IMR-90 (cell line): Measurements from ENCODE around the gene AP4S1. TPM values are rescaled to one million over a fixed set of nuclear protein-coding genes. Genes with fewer than 3 reads are reported as not detected.
A peak's percentile ranks its signal among the peaks of the same experiment; 100 is the strongest.

Source experiments
- ATAC-seq: fragments of 200-7000 bp; cut with Tn5 transposase; 2 replicates; pipeline ENCODE4 v1.9.1; 2020; ENCODE audit warnings: low read depth, mild to moderate bottlenecking, moderate library complexity
- BruUV-seq: library from RNA; stranded (reverse); fragments of 400-500 nt; replicated peaks from 2 replicates; lab custom pipeline; 2021; lab: Mats Ljungman, UMichigan
- CTCF ChIA-PET: fragments of 300-600 bp; formaldehyde crosslinking; extraction: SDS; loops from one replicate; lab custom pipeline; 2021; ENCODE audit warnings: antibody characterized with exemption; lab: Yijun Ruan, JAX
- POLR2A ChIA-PET: fragments of 300-600 bp; sonication (Branson Sonifier 250); formaldehyde crosslinking; loops from one replicate; lab custom pipeline; 2022; ENCODE audit warnings: antibody characterized with exemption; ENCODE audit not compliant: unreplicated experiment; lab: Charles Lee
- DNase-seq: peaks from one replicate; pipeline ENCODE4 v3.0.0; 2013
- H2AFZ ChIP-seq: replicated peaks from 2 replicates; pipeline ENCODE3; 2013; ENCODE audit warnings: low read length, mild to moderate bottlenecking; ENCODE audit not compliant: poor library complexity
- H2AK5ac ChIP-seq: 2 replicates; pipeline ENCODE4 v1.6.1; 2013; ENCODE audit warnings: low read depth, low read length, inconsistent platforms
- H2AK9ac ChIP-seq: replicated peaks from 2 replicates; pipeline ENCODE3; 2013; ENCODE audit warnings: mild to moderate bottlenecking, low read depth, low read length, moderate library complexity; ENCODE audit not compliant: poor library complexity
- H2BK120ac ChIP-seq: 2 replicates; pipeline ENCODE4 v1.6.1; 2013; ENCODE audit warnings: low read depth, low read length, inconsistent platforms
- H2BK15ac ChIP-seq: 3 replicates; pipeline ENCODE4 v1.6.1; 2013; ENCODE audit warnings: low read depth, low read length, inconsistent platforms
- H2BK20ac ChIP-seq: 2 replicates; pipeline ENCODE4 v1.6.1; 2013; ENCODE audit warnings: low read depth, mild to moderate bottlenecking, inconsistent platforms, low read length, moderate library complexity
- H2BK5ac ChIP-seq: 2 replicates; pipeline ENCODE4 v1.6.1; 2013; ENCODE audit warnings: mild to moderate bottlenecking, low read depth, low read length, inconsistent platforms; ENCODE audit not compliant: poor library complexity, severe bottlenecking
- H3K14ac ChIP-seq: replicated peaks from 2 replicates; pipeline ENCODE4 v1.6.1; 2013; ENCODE audit warnings: low read depth, low read length, inconsistent platforms
- H3K18ac ChIP-seq: 2 replicates; pipeline ENCODE4 v1.6.1; 2013; ENCODE audit warnings: low read depth, low read length, control low read depth
- H3K23ac ChIP-seq: 2 replicates; pipeline ENCODE4 v1.6.1; 2013; ENCODE audit warnings: low read depth, low read length, inconsistent platforms
- H3K27ac ChIP-seq: 2 replicates; pipeline ENCODE4 v1.5.1; 2013; ENCODE audit warnings: mild to moderate bottlenecking, control low read depth, low read length; ENCODE audit not compliant: insufficient read depth
- H3K27me3 ChIP-seq: 2 replicates; pipeline ENCODE4 v1.6.1; 2013; ENCODE audit warnings: low read length; ENCODE audit not compliant: control insufficient read depth, insufficient read depth
- H3K36me3 ChIP-seq: 2 replicates; pipeline ENCODE4 v1.6.1; 2013; ENCODE audit warnings: low read length, mixed read lengths; ENCODE audit not compliant: control insufficient read depth, insufficient read depth
- H3K4ac ChIP-seq: 2 replicates; pipeline ENCODE4 v1.6.1; 2013; ENCODE audit warnings: low read depth, low read length, inconsistent platforms
- H3K4me1 ChIP-seq: 2 replicates; pipeline ENCODE4 v1.6.1; 2013; ENCODE audit warnings: low read length, mixed read lengths; ENCODE audit not compliant: control insufficient read depth, insufficient read depth
- H3K4me2 ChIP-seq: 2 replicates; pipeline ENCODE4 v1.6.1; 2013; ENCODE audit warnings: low read depth, mild to moderate bottlenecking, control low read depth, low read length, moderate library complexity
- H3K4me3 ChIP-seq: 2 replicates; pipeline ENCODE4 v1.5.1; 2013; ENCODE audit warnings: low read depth, mild to moderate bottlenecking, control low read depth, low read length, moderate library complexity; ENCODE audit not compliant: insufficient read depth
- H3K56ac ChIP-seq: 2 replicates; pipeline ENCODE4 v1.6.1; 2013; ENCODE audit warnings: low read length, inconsistent platforms; ENCODE audit not compliant: insufficient read depth; ENCODE audit errors: extremely low read depth
- H3K79me1 ChIP-seq, 2 experiments: 2 replicates each; pipeline ENCODE4 v1.6.1; 2013; ENCODE audit warnings: low read length in 2 of 2, inconsistent platforms in 1 of 2, low read depth in 1 of 2
- H3K9ac ChIP-seq: 2 replicates; pipeline ENCODE4 v1.6.1; 2013; ENCODE audit warnings: low read depth, low read length, control low read depth
- H3K9me1 ChIP-seq: 2 replicates; pipeline ENCODE4 v1.6.1; 2013; ENCODE audit warnings: low read length, inconsistent platforms; ENCODE audit not compliant: insufficient read depth
- H3K9me3 ChIP-seq: 2 replicates; pipeline ENCODE4 v1.6.1; 2013; ENCODE audit warnings: low read length; ENCODE audit not compliant: control insufficient read depth, insufficient read depth
- H4K20me1 ChIP-seq: 2 replicates; pipeline ENCODE4 v1.6.1; 2013; ENCODE audit warnings: low read length, inconsistent platforms; ENCODE audit not compliant: insufficient read depth
- H4K5ac ChIP-seq: 2 replicates; pipeline ENCODE4 v1.6.1; 2013; ENCODE audit warnings: mild to moderate bottlenecking, low read depth, low read length, control low read depth
- H4K8ac ChIP-seq, 2 experiments: 2 replicates each; pipeline ENCODE4 v1.6.1; 2013; ENCODE audit warnings: low read depth in 2 of 2, low read length in 2 of 2, control low read depth in 1 of 2, inconsistent platforms in 1 of 2
- H4K91ac ChIP-seq: 2 replicates; pipeline ENCODE4 v1.6.1; 2013; ENCODE audit warnings: low read depth, low read length, inconsistent platforms; ENCODE audit not compliant: insufficient read depth
- BHLHE40 ChIP-seq: fragments of 150-350 bp; IDR thresholded peaks from 2 replicates; pipeline ENCODE4 v1.6.1; 2016; ENCODE audit warnings: mild to moderate bottlenecking, low read depth, low read length
- CEBPB ChIP-seq: IDR thresholded peaks from 2 replicates; pipeline ENCODE4 v1.6.1; 2012; ENCODE audit warnings: low read depth, low read length, improper control_type of control experiment
- CHD1 ChIP-seq: IDR thresholded peaks from 2 replicates; pipeline ENCODE4 v1.6.1; 2012; ENCODE audit warnings: low read depth, low read length, improper control_type of control experiment
- FOS ChIP-seq: fragments of 150-350 bp; IDR thresholded peaks from 2 replicates; pipeline ENCODE4 v1.6.1; 2016; ENCODE audit warnings: low read depth, low read length
- MAFK ChIP-seq: IDR thresholded peaks from 2 replicates; pipeline ENCODE4 v1.6.1; 2012; ENCODE audit warnings: low read depth, low read length, improper control_type of control experiment
- MAZ ChIP-seq: IDR thresholded peaks from 2 replicates; pipeline ENCODE4 v1.6.1; 2012; ENCODE audit warnings: low read depth, mild to moderate bottlenecking, low read length, improper control_type of control experiment, moderate library complexity, borderline replicate concordance
- MXI1 ChIP-seq: IDR thresholded peaks from 2 replicates; pipeline ENCODE4 v1.6.1; 2012; ENCODE audit warnings: low read depth, mild to moderate bottlenecking, low read length, moderate library complexity, borderline replicate concordance
- NFE2L2 ChIP-seq: fragments of 150-350 bp; IDR thresholded peaks from 2 replicates; pipeline ENCODE4 v1.6.1; 2016; ENCODE audit warnings: low read depth, mild to moderate bottlenecking, low read length
- POLR2A ChIP-seq: IDR thresholded peaks from 2 replicates; pipeline ENCODE4 v1.6.1; 2012; ENCODE audit warnings: mild to moderate bottlenecking, low read depth, low read length
- RAD21 ChIP-seq: IDR thresholded peaks from 2 replicates; pipeline ENCODE4 v1.6.1; 2012; ENCODE audit warnings: low read length, improper control_type of control experiment
- RCOR1 ChIP-seq: IDR thresholded peaks from 2 replicates; pipeline ENCODE4 v1.6.1; 2012; ENCODE audit warnings: mild to moderate bottlenecking, low read length, improper control_type of control experiment; ENCODE audit not compliant: insufficient replicate concordance
- RFX5 ChIP-seq: IDR thresholded peaks from 2 replicates; pipeline ENCODE4 v1.8.0; 2012; ENCODE audit warnings: low read depth, mild to moderate bottlenecking, low read length, moderate library complexity
- SMC3 ChIP-seq: fragments of 150-350 bp; IDR thresholded peaks from 2 replicates; pipeline ENCODE4 v1.6.1; 2016; ENCODE audit warnings: low read depth, mild to moderate bottlenecking, antibody characterized with exemption, low read length, moderate library complexity
- USF2 ChIP-seq: fragments of 150-350 bp; IDR thresholded peaks from 2 replicates; pipeline ENCODE4 v1.6.1; 2017; ENCODE audit warnings: mild to moderate bottlenecking, antibody characterized with exemption, low read length, low read depth
- WGBS, 2 experiments: methylation state at CpG; one replicate each; pipeline versions ENCODE4 v1.1.5 to v1.1.7; 2013; ENCODE audit warnings: missing lambda C conversion rate in 2 of 2; ENCODE audit not compliant: insufficient read length in 1 of 2; ENCODE audit errors: extremely low coverage in 2 of 2; 5-methylcytosine and 5-hydroxymethylcytosine counted together
- dilution Hi-C: fragments of 300-500 bp; cut with HindIII; formaldehyde crosslinking; loops from one replicate; pipeline ENCODE4 v1.14.3; 2018; ENCODE audit warnings: low sequenced_read_pairs; ENCODE audit not compliant: unreplicated experiment
- in situ Hi-C: fragments of 300-500 bp; cut with MboI; formaldehyde crosslinking; loops from 3 replicates; pipeline ENCODE4 v1.14.3; 2019; ENCODE audit warnings: low sequenced_read_pairs, inconsistent platforms, mixed read lengths
- intact Hi-C: fragments of 100-400 bp; cut with micrococcal nuclease; formaldehyde crosslinking; loops from 2 replicates; pipeline ENCODE4 v1.10.0; 2022
- polyA plus RNA-seq, 3 experiments: library from polyadenylated mRNA; depleted of rRNA; stranded (reverse); fragments of >200 nt; gene quantifications; 2 replicates each; pipeline ENCODE4 v1.2.3, GENCODE V29; 2012; ENCODE audit warnings: low replicate concordance in 1 of 3
- total RNA-seq: library from RNA; depleted of rRNA; stranded (reverse); fragments of >200 nt; gene quantifications from 2 replicates; pipeline ENCODE4 v1.2.3, GENCODE V29; 2012
- TF ChIP-seq, protein P1 (sequence below): fragments of 150-350 bp; IDR thresholded peaks from 2 replicates; pipeline ENCODE4 v1.6.1; 2016; ENCODE audit warnings: low read depth, mild to moderate bottlenecking, low read length, moderate library complexity, borderline replicate concordance
- TF ChIP-seq, protein P2 (sequence below): conservative IDR thresholded peaks from 2 replicates; pipeline ENCODE4 v1.5.1; 2012; ENCODE audit warnings: mild to moderate bottlenecking, low read depth, low read length, improper control_type of control experiment

Gene AP4S1
- total and polyA plus RNA-seq, 2 of the 4 experiments (the other 2 are of a cell fraction) = 2.7 to 4.5 TPM

DNA sequence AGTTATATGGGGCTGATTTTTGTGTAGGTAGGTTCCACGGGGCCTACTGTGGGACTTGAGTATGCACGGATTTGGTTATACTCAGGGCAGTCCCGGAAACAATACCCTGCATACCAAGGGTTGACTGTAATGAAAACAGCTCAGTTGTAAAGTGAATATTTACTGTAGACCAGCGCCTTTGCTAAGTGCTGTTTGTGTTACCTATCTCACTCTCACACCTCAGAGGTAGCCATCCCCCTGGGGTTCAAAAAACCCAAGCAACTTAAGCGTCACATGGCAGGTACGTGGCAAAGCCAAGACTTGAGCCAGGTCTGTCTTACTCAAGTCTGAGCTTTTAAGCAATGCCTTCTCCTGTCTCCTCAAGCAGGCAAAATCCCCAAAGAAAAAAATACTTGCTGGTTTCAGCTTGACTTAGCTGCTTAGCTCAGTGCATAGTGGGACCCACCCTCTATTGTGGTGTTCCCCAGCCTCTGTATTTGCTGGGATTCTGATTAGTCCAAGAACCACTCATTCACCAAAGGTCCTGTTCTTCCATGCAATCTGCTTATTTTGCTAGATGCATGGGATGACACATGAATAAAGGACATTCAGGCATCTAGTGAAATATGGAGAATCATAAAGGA is 34.9 kb downstream of the AP4S1 start:
- no peak overlapping the region for H4K5ac ChIP-seq
- POLR2A ChIA-PET = no interaction called here
- dilution Hi-C loops (no loop called here), in situ Hi-C loops (no loop called here), intact Hi-C loops (no loop called here)
- H3K9me1 ChIP-seq = no peaks in the 10 kb centered on the region
- H2BK15ac ChIP-seq = no peak overlapping the region
- no peaks in the 10 kb centered on the region for H3K36me3 ChIP-seq
- no peak overlapping the region for H2BK20ac ChIP-seq
- H3K27ac ChIP-seq = no peak overlapping the region
- TF ChIP-seq POLR2A = no peak
- no peak for TF ChIP-seq MAZ
- no peak for TF ChIP-seq RAD21
- no peak for TF ChIP-seq MAFK
- TF ChIP-seq BHLHE40 = no peak
- TF ChIP-seq CHD1 = no peak
- no peak for TF ChIP-seq NFE2L2
- TF ChIP-seq SMC3 = no peak
- no peak for TF ChIP-seq USF2
- no peak for TF ChIP-seq MXI1
- no peak for TF ChIP-seq CEBPB
- no peak for TF ChIP-seq RCOR1
- TF ChIP-seq, protein P1, sequence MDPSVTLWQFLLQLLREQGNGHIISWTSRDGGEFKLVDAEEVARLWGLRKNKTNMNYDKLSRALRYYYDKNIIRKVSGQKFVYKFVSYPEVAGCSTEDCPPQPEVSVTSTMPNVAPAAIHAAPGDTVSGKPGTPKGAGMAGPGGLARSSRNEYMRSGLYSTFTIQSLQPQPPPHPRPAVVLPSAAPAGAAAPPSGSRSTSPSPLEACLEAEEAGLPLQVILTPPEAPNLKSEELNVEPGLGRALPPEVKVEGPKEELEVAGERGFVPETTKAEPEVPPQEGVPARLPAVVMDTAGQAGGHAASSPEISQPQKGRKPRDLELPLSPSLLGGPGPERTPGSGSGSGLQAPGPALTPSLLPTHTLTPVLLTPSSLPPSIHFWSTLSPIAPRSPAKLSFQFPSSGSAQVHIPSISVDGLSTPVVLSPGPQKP = no peak
- TF ChIP-seq, protein P2, sequence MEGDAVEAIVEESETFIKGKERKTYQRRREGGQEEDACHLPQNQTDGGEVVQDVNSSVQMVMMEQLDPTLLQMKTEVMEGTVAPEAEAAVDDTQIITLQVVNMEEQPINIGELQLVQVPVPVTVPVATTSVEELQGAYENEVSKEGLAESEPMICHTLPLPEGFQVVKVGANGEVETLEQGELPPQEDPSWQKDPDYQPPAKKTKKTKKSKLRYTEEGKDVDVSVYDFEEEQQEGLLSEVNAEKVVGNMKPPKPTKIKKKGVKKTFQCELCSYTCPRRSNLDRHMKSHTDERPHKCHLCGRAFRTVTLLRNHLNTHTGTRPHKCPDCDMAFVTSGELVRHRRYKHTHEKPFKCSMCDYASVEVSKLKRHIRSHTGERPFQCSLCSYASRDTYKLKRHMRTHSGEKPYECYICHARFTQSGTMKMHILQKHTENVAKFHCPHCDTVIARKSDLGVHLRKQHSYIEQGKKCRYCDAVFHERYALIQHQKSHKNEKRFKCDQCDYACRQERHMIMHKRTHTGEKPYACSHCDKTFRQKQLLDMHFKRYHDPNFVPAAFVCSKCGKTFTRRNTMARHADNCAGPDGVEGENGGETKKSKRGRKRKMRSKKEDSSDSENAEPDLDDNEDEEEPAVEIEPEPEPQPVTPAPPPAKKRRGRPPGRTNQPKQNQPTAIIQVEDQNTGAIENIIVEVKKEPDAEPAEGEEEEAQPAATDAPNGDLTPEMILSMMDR = no peak
- TF ChIP-seq RFX5 = no peak
- TF ChIP-seq FOS = no peak
- H2BK120ac ChIP-seq = no peak overlapping the region
- H3K23ac ChIP-seq = no peak overlapping the region
- BruUV-seq = no TSS peak
- H2BK5ac ChIP-seq = no peak overlapping the region
- no peak overlapping the region for H3K4me2 ChIP-seq
- no peak overlapping the region for H3K18ac ChIP-seq
- no peak overlapping the region for H3K9ac ChIP-seq
- no peak overlapping the region for H2AFZ ChIP-seq
- CTCF ChIA-PET = no interaction called here
- no CpG with 5 or more reads among the region's 6 CpGs for WGBS, 2 experiments
- H4K8ac ChIP-seq = no peak overlapping the region
- peak overlapping the region; percentile 40; the same call in 1 of the 2 replicates for H2AK5ac ChIP-seq
- DNase-seq = no peak
- H3K4me3 ChIP-seq = no peak overlapping the region
- no peak overlapping the region for H3K14ac ChIP-seq
- H3K79me1 ChIP-seq = peaks cover 3 to 7% of the 10 kb centered on the region in 2 experiments; a peak in 1 of 4 replicates
- H3K4ac ChIP-seq = no peak overlapping the region
- no peaks in the 10 kb centered on the region for H3K9me3 ChIP-seq
- no peak overlapping the region for H2AK9ac ChIP-seq
- H4K91ac ChIP-seq = peak overlapping the region; percentile 45; the same call in 1 of the 2 replicates
- ATAC-seq = no peak
- peaks cover 6% of the 10 kb centered on the region for H3K4me1 ChIP-seq
- H4K20me1 ChIP-seq = no peaks in the 10 kb centered on the region
- H3K56ac ChIP-seq = no peak overlapping the region
- H3K27me3 ChIP-seq = no peaks in the 10 kb centered on the region
